Astrocyte (in vitro differentiated cells and primary cell): ENCODE measurements around the gene MSX2.

Experiments
- CTCF ChIP-seq: IDR thresholded peaks from 2 replicates; pipeline ENCODE4 v1.5.1; 2011; ENCODE audit warnings: low read depth, mild to moderate bottlenecking, inconsistent platforms, low read length, moderate library complexity; ENCODE audit not compliant: insufficient read depth
- EZH2 ChIP-seq: IDR thresholded peaks from 2 replicates; pipeline ENCODE4 v1.6.1; 2012; ENCODE audit warnings: mild to moderate bottlenecking, low read length, inconsistent platforms; ENCODE audit not compliant: insufficient read depth

- TF ChIP-seq EZH2 (no peak), CTCF (no peak)
Observed at GRCh38 chr5:174692381-174692780, 32.0 kb upstream of the MSX2 start.
